Measurements from ENCODE around the gene USP24.
A peak's percentile ranks its signal among the peaks of the same experiment; 100 is the strongest.
"Not testable (repeated sequence)": the region's sequence is repeated elsewhere in the genome, so short reads cannot be mapped to it uniquely, and the experiment has no call there.

The USP24 gene

GRCh38 chr1:55143684-55144083 is 71.5 kb downstream of the USP24 start:
- no peak for DNase-seq
- in situ Hi-C loops (cut with HindIII; ENCODE audit: low pct_ligation_motif_present, low pct_unique_long_range_greater_than_20kb, low sequenced_read_pairs): no loop called here

DNA sequence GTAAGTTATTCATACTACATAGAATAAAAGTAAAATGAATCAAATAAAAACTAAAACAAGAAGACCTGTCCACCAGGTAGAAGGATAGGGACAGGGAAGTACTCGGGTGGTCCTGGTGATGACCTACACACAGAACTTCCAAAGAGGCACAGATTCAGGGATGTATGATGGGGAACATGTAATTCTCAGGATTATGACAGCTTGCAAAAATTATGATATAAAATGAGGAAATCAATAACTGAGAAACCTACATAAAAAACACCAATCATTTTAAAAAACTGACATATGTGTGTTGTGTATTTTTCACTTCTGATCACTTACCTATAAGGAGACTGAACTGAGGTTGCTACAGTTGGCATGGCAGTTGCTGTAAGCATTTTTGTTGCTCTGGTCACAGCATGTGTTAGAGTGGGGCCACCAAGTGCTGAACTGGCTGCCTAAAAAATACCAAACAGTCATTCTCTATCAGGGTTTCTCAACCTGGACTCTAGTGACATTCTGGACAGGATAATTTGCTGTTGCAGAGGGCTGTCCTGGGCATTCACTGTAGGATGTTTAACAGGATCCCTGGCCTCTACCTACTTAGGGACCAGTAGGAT is 73.8 kb downstream of the USP24 start:
- no peak for DNase-seq
- in situ Hi-C loops (cut with HindIII; ENCODE audit: low pct_ligation_motif_present, low pct_unique_long_range_greater_than_20kb, low sequenced_read_pairs): no loop called here

DNA sequence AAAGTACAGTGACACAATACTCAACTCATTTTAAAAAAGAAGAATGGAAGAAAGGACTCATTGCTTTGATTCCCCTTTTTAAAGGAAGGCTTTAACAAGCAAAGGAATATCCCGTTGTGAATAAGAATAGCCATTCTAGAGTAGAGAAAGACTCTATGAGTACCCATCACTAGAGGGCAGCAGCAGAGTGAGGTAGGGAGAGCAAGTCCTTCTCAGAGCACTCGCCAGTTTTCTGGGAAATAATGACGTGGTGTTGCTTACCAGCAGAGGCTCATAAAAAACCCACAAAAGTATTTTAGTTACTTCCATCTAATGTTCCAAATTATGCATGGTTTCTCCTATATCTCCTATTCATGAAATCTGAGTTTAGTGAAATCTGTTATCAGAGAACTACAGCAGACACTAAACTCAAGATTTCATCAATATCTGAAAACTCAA is 74.6 kb downstream of the USP24 start:
- in situ Hi-C loops (cut with HindIII; ENCODE audit: low pct_ligation_motif_present, low pct_unique_long_range_greater_than_20kb, low sequenced_read_pairs): no loop called here
- peak; percentile 78 for DNase-seq

GRCh38 chr1:55140137-55140536 is 75.0 kb downstream of the USP24 start:
- DNase-seq: no peak
- in situ Hi-C loops (cut with HindIII; ENCODE audit: low pct_ligation_motif_present, low pct_unique_long_range_greater_than_20kb, low sequenced_read_pairs): no loop called here

DNA sequence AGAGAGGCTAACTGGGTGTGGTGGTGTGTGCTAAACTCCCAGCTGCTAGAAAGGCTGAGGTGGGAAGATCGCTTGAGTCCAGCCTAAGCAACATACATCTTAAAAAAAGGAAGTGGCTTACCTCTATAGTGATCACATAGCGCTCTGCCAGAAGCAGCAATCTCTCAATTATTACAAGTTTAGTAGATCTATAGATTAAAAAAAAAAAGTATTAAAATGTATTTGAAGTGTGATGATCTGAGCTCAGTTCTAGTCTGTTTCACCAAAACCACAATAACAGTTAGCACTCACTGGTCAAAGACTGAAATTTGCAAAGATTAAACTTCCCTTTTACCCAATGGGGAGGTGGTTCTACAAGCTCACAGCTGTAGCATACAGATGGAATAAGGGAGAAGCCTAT is 76.3 kb downstream of the USP24 start:
- in situ Hi-C loops (cut with HindIII; ENCODE audit: low pct_ligation_motif_present, low pct_unique_long_range_greater_than_20kb, low sequenced_read_pairs): no loop called here
- no peak for DNase-seq

DNA sequence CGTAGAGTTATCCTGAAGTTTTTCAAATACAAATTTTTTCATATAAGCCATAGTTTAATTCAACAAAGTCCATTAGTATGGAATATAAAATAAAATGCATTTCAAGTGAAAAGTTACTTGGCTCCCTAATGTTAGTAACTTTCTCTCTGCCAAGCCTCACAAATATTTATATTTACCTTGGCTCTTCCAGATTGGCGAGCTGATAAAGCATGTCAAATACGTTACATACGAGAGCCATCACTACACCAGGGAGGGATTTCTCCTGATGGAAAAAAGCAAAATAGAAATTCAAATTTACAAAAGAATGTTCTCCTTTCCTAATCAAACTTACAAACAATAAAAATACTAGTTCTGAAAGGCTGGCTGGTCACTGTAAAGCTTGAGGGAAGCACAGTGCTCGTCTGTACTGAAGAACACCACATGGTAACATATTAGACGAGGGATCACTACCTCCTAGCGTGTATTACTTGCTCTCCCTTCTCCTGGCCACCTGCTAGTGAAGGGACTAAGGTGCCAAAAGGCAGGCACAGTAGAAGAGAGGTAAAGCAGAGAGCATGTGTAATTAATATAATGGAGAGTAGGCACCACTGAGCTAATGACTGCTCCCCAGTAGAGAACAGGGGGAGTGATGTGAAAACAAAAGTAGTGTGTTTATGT is 80.9 kb downstream of the USP24 start:
- in situ Hi-C loops (cut with HindIII; ENCODE audit: low pct_ligation_motif_present, low pct_unique_long_range_greater_than_20kb, low sequenced_read_pairs): no loop called here
- no peak for DNase-seq

DNA sequence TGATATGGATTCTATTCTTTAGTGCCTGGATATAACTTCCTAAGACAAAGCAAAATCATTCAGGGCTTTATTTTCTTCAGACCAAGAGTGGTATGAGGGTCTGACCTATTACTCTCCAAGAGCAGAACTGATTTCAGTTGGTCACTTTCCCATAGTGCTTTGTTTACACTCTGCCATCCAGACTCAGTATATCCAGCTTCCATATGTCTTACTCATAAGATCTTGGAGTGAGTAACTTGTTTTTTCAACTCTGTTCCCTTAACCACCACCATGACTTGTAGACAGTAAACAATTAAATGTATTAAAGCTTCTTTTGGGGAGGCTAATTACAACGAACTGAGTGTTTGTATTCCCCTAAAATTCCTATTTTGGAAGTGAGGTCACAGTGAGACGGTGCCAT is 83.4 kb downstream of the USP24 start:
- DNase-seq: no peak
- in situ Hi-C loops (cut with HindIII; ENCODE audit: low pct_ligation_motif_present, low pct_unique_long_range_greater_than_20kb, low sequenced_read_pairs): no loop called here

- in situ Hi-C loops (cut with HindIII; ENCODE audit: low pct_ligation_motif_present, low pct_unique_long_range_greater_than_20kb, low sequenced_read_pairs): no loop called here
- DNase-seq: peak; percentile 44
Measured at GRCh38 chr1:55131218-55131617, 83.9 kb downstream of the USP24 start.

- peak; percentile 24 for DNase-seq
- in situ Hi-C loops (cut with HindIII; ENCODE audit: low pct_ligation_motif_present, low pct_unique_long_range_greater_than_20kb, low sequenced_read_pairs): no loop called here
Measured at GRCh38 chr1:55129194-55129728, 85.9 kb downstream of the USP24 start.

DNA sequence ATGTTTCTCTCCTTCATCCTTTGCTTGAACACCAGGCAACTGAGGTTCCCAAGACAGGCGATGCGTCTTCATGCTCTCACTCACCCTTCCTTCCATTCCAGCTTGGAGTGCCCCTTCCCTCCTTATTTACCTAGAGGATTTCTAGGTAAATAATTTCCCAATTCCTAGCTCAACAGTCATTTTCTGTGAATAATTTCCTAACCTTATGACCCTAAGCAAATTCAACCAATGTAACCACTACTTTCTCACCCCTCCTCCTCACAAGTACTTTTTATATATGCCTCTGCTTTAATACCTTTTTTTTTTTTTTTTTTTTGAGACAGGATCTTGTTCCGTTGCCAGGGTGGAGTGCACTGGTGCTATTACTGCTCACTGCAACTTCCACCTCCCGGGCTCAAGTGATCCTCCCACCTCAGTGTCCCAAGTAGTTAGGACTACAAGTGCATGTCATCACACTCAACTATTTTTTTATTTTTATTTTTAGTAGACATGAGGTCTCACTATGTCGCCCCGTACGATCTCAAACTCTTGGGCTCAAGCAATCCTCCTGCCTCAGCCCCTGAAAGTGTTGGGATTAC is 86.7 kb downstream of the USP24 start:
- peak; percentile 82 for DNase-seq
- in situ Hi-C loops (cut with HindIII; ENCODE audit: low pct_ligation_motif_present, low pct_unique_long_range_greater_than_20kb, low sequenced_read_pairs): no loop called here

DNA sequence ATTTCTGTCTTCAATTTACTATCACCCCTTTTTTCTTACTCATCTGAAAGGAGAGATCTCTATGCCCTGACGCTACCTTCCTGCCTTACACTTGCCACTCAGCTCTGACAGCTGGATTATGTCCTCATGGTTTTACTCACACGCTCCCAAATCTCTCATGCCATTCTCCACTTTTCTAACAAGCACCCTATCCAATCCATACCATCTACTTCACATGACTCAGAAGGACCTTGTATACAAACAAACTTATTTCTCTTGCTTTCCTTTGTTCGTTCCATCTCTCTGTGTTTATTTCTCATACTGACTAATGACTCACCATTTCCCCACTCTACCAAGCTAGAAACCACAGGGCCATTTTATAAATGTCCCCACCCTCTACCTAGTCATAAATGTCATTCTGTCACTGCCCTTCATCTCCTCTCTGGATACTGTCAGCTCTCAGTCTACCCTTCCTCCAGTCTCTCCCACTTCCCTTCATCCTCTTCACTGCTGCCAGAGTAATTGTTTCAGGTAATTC is 87.3 kb downstream of the USP24 start:
- in situ Hi-C loops (cut with HindIII; ENCODE audit: low pct_ligation_motif_present, low pct_unique_long_range_greater_than_20kb, low sequenced_read_pairs): no loop called here
- peak; percentile 6 for DNase-seq

DNA sequence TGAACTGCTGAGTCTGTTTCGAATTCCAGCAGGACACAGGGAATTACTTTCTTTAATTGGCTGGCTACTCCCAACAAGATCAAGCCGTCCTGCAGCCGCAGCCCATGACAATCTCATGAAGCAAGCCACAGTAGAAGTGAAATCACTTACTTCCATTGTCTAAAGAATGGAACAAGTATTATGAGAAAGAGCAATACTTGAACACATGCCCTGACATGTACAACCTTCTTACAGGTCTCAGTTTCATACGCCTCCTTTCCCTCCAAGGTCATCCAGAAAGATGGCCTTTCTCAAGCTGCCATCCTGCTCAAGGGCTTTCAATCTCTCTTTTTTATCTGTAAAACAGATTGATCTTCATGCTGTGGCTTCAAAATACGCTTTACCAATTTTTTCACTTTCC is 90.7 kb downstream of the USP24 start:
- in situ Hi-C loops (cut with HindIII; ENCODE audit: low pct_ligation_motif_present, low pct_unique_long_range_greater_than_20kb, low sequenced_read_pairs): no loop called here
- no peak for DNase-seq

GRCh38 chr1:55120538-55120937 is 94.6 kb downstream of the USP24 start:
- DNase-seq: no peak
- in situ Hi-C loops (cut with HindIII; ENCODE audit: low pct_ligation_motif_present, low pct_unique_long_range_greater_than_20kb, low sequenced_read_pairs): no loop called here

DNA sequence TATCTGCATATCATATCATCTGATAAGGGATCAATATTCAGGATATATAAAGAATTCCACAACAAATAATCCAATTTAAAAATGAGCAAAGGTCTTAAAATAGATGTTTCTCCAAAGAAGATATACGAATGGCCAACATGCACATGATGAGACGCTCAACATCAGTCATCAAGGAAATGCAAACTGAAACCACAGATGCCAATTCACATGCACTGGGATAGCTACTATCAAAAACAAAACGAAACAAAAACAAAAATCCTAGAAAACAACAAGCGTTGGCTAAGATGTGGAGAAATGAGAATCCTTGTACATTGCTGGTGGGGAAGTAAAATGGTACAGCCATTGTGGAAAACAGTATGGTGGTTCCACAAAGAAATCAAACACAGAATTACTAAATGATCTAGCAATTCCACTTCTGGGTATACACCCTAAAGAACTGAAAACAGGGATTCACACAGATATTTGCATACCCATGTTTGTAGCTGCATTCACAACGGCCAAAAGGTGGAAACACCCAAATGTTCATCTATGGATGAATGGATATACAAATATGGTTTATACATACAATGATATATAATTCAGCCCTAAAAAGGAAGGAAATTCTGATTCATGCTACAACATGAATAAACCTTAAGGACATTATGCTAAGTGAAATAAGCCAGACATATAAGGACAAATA is 96.4 kb downstream of the USP24 start:
- in situ Hi-C loops (cut with HindIII; ENCODE audit: low pct_ligation_motif_present, low pct_unique_long_range_greater_than_20kb, low sequenced_read_pairs): no loop called here
- DNase-seq: no peak

- DNase-seq: no peak
- in situ Hi-C loops (cut with HindIII; ENCODE audit: low pct_ligation_motif_present, low pct_unique_long_range_greater_than_20kb, low sequenced_read_pairs): no loop called here
Measured at GRCh38 chr1:55117941-55118340, 97.2 kb downstream of the USP24 start.

GRCh38 chr1:55109005-55109404 is 106.2 kb downstream of the USP24 start:
- in situ Hi-C loops (cut with HindIII; ENCODE audit: low pct_ligation_motif_present, low pct_unique_long_range_greater_than_20kb, low sequenced_read_pairs); DNase-seq: not testable (repeated sequence)

DNA sequence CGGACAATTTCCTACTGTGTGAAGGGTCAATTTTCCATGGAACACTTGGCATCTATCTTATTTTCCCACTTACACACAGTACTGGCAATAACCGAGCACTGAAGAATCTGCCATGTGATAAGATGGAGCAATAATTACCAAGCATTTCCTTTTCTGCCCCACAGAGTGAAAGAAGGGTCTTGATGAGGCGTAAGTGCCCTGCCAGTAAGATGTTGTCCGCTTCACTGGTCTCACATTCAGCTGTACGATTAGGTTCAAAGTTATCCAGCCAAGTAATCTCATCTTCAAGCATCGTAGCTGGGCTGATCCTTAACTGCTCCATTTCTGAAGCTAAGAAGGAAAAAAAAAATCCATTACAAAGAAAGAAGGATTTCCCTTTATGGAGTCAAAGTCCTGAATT is 108.1 kb downstream of the USP24 start:
- in situ Hi-C loops (cut with HindIII; ENCODE audit: low pct_ligation_motif_present, low pct_unique_long_range_greater_than_20kb, low sequenced_read_pairs): no loop called here

DNA sequence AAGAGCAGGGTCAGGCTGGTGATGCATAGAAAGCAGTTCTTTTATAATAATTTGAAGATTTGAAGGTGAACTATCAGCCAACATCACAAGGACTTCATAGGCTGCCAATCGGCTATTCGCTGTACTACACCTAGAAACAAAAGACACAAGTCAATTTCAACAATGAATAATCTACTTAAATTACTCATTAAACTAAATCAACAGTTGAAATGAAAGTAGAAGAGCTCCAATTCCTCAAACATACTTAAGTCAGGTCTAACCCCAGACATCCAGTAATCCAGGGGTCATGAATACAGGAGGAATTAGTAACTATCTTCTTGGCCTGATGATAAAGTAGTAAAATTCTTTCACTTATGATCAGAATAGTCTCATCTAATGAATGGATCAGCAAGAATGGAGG is 111.3 kb downstream of the USP24 start:
- in situ Hi-C loops (cut with HindIII; ENCODE audit: low pct_ligation_motif_present, low pct_unique_long_range_greater_than_20kb, low sequenced_read_pairs): no loop called here
- no peak for DNase-seq

More for the DNA sequence above, 108.1 kb downstream of the USP24 start:
- no peak for DNase-seq

DNA sequence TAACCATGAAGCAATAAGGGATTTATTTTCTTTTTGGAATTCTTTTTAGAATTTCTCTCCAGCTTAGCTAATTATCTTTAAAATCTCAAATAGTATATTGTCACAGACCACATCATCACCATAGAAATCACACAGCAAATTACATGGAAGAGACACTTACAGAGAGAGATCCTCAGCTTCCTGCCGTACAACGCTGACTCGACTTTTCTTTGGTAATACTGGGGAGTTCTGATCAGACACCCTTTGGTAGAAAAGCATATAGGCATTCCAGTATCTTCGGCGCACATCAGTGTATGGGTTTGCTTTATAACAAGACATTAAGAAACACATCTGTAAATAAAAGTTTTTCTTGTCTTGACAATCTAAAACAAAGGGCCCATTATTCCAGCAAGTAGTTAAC is 120.1 kb downstream of the USP24 start:
- DNase-seq: no peak
- in situ Hi-C loops (cut with HindIII; ENCODE audit: low pct_ligation_motif_present, low pct_unique_long_range_greater_than_20kb, low sequenced_read_pairs): no loop called here

Data from ACHN (cell line).